SK-N-SH treated with all-trans-retinoic acid at 6 μM for 48 hours (cell line): ENCODE results near the gene TMEM11.
"Not testable (repeated sequence)": the region's sequence is repeated elsewhere in the genome, so short reads cannot be mapped to it uniquely, and the experiment has no call there.

Source experiments
- ATAC-seq: fragments of 200-7000 bp; cut with Tn5 transposase; 3 replicates; pipeline ENCODE4 v1.9.1; 2020; ENCODE audit warnings: mild to moderate bottlenecking, moderate library complexity
- BACH2 ChIP-seq: fragments of 250-450 bp; sonication (Bioruptor Pico); IDR thresholded peaks from 2 replicates; pipeline ENCODE4 v1.9.0; 2021; ENCODE audit warnings: mild to moderate bottlenecking, borderline replicate concordance
- GLIS3 ChIP-seq: fragments of 250-450 bp; sonication (Bioruptor Pico); IDR thresholded peaks from 2 replicates; pipeline ENCODE4 v1.5.0; 2020; ENCODE audit warnings: mild to moderate bottlenecking, moderate library complexity
- ISL1 ChIP-seq: fragments of 250-450 bp; sonication (Bioruptor Pico); IDR thresholded peaks from 2 replicates; pipeline ENCODE4 v2.1.2; 2022; ENCODE audit warnings: mild to moderate bottlenecking, moderate library complexity
- OSR1 ChIP-seq: fragments of 250-450 bp; sonication (Bioruptor Pico); IDR thresholded peaks from 2 replicates; pipeline ENCODE4 v1.8.0; 2022; ENCODE audit warnings: moderate library complexity, mild to moderate bottlenecking, inconsistent platforms
- PATZ1 ChIP-seq: fragments of 250-450 bp; sonication (Bioruptor Pico); IDR thresholded peaks from 2 replicates; pipeline ENCODE4 v1.8.0; 2020; ENCODE audit warnings: mild to moderate bottlenecking, moderate library complexity, borderline replicate concordance
- RARB ChIP-seq: fragments of 250-450 bp; sonication (Bioruptor Pico); IDR thresholded peaks from 2 replicates; pipeline ENCODE4 v1.8.0; 2021; ENCODE audit warnings: mild to moderate bottlenecking, moderate library complexity
- TOX ChIP-seq: fragments of 250-450 bp; sonication (Bioruptor Pico); IDR thresholded peaks from 2 replicates; pipeline ENCODE4 v1.8.0; 2021; ENCODE audit warnings: mild to moderate bottlenecking, moderate library complexity, borderline replicate concordance
- TSHZ2 ChIP-seq: fragments of 250-450 bp; sonication (Bioruptor Pico); IDR thresholded peaks from 2 replicates; pipeline ENCODE4 v1.5.0; 2020; ENCODE audit warnings: mild to moderate bottlenecking, moderate library complexity
- ZC3H10 ChIP-seq: fragments of 250-450 bp; sonication (Bioruptor Pico); IDR thresholded peaks from 2 replicates; pipeline ENCODE4 v1.5.1; 2021; ENCODE audit warnings: mild to moderate bottlenecking, moderate library complexity
- ZFP3 ChIP-seq: fragments of 250-450 bp; sonication (Bioruptor Pico); IDR thresholded peaks from 2 replicates; pipeline ENCODE4 v1.5.0; 2020; ENCODE audit warnings: mild to moderate bottlenecking, moderate library complexity
- ZFP30 ChIP-seq: fragments of 450-650 bp; formaldehyde crosslinking; IDR thresholded peaks from 2 replicates; pipeline ENCODE4 v1.5.0; 2022; ENCODE audit warnings: mild to moderate bottlenecking, moderate library complexity
- ZNF565 ChIP-seq: fragments of 450-650 bp; formaldehyde crosslinking; conservative IDR thresholded peaks from 2 replicates; pipeline ENCODE4 v1.5.0; 2020; ENCODE audit warnings: low read depth, mild to moderate bottlenecking, moderate library complexity
- ZNF70 ChIP-seq: fragments of 450-650 bp; formaldehyde crosslinking; IDR thresholded peaks from 2 replicates; pipeline ENCODE4 v1.5.0; 2020; ENCODE audit warnings: mild to moderate bottlenecking, moderate library complexity
- TF ChIP-seq, protein P1 (sequence below): fragments of 250-450 bp; sonication (Bioruptor Pico); IDR thresholded peaks from 2 replicates; pipeline ENCODE4 v1.5.1; 2020; ENCODE audit warnings: low read depth, mild to moderate bottlenecking, moderate library complexity
- TF ChIP-seq, protein P2 (sequence below): fragments of 250-450 bp; sonication (Bioruptor Pico); IDR thresholded peaks from 2 replicates; pipeline ENCODE4 v1.5.1; 2021; ENCODE audit warnings: mild to moderate bottlenecking, moderate library complexity

The TMEM11 gene

GRCh38 chr17:21228111-21228510 lies 14.2 kb upstream of the TMEM11 start:
- TF ChIP-seq, protein P1, sequence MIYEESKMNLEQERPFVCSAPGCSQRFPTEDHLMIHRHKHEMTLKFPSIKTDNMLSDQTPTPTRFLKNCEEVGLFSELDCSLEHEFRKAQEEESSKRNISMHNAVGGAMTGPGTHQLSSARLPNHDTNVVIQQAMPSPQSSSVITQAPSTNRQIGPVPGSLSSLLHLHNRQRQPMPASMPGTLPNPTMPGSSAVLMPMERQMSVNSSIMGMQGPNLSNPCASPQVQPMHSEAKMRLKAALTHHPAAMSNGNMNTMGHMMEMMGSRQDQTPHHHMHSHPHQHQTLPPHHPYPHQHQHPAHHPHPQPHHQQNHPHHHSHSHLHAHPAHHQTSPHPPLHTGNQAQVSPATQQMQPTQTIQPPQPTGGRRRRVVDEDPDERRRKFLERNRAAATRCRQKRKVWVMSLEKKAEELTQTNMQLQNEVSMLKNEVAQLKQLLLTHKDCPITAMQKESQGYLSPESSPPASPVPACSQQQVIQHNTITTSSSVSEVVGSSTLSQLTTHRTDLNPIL (CRISPR knock-in tag), result no peak
- TF ChIP-seq ISL1 (CRISPR knock-in tag), result no peak
- ATAC-seq, result no peak

- ATAC-seq, result not testable (repeated sequence)
Observed at GRCh38 chr17:21227277-21227676, 13.3 kb upstream of the TMEM11 start.

DNA sequence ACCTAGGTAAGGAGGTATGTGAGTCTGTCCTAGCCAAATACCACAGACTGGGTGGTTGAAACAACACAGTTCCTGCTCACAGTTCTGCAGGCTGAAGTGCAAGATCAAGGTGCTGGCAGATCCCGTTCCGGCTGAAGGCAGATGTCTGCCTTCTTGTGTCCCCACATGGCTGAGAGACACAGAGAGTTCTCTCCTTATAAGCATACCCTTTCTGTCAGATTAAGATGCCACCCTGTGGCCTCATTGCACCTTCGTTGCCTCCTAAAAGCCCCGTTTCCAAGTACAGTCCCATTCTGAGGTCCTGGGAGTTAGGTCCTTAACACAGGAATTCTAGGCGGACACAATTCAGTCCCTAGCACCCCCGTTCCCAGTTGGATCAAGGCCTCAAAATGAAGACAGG lies 9.1 kb upstream of the TMEM11 start:
- TF ChIP-seq, protein P2, sequence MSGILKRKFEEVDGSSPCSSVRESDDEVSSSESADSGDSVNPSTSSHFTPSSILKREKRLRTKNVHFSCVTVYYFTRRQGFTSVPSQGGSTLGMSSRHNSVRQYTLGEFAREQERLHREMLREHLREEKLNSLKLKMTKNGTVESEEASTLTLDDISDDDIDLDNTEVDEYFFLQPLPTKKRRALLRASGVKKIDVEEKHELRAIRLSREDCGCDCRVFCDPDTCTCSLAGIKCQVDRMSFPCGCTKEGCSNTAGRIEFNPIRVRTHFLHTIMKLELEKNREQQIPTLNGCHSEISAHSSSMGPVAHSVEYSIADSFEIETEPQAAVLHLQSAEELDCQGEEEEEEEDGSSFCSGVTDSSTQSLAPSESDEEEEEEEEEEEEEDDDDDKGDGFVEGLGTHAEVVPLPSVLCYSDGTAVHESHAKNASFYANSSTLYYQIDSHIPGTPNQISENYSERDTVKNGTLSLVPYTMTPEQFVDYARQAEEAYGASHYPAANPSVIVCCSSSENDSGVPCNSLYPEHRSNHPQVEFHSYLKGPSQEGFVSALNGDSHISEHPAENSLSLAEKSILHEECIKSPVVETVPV (CRISPR knock-in tag), result no peak
- no peak for TF ChIP-seq GLIS3 (CRISPR knock-in tag)
- ATAC-seq, result no peak

DNA sequence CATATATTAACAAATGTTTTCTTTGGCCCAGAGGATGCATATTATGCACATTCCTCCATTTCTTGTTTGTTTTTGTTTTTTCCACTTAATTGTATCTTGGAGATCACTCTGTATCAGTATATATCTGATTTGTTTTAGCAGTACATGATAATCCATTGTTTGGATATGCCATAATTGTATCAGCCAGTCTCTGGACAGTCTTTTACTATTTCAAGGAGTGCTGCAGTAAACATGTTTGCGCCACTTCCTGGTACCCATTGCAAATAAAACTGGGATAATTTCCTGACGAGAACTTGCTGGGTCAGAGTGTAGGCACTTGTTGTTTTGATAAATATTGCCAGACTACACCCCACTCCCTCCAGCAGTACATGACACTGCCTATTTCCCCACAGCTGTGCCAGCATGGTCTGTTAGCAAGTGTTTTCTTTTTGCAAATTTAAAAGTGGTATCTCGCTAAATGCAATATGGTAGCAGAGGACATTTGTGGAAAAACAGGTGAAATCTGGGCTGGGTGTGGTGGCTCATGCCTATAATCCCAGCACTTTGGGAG lies 4.9 kb upstream of the TMEM11 start:
- TF ChIP-seq TSHZ2 (CRISPR knock-in tag) (no peak), TOX (CRISPR knock-in tag) (no peak), ISL1 (CRISPR knock-in tag) (no peak), ZFP30 (no peak)
- TF ChIP-seq, protein P2 (CRISPR knock-in tag), result no peak
- ATAC-seq, result no peak

DNA sequence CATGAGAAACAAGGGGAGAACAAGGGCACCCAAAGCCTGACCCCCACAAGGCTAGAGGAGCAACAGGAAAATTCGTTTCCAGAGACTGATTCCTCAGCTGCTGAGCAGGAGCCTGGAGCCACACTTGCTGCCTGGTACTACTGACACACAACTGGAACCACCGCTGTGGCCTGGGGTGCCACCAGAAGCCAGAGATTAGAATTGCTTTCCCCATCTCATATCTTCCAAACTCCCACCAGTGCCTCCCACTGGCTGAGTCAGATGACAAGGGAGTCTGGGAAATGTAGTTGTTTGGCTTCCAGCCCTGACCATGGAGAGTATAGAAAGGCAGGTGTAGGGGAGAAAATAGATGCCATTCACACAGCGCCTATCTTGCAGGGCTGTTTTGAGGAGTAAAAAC lies 4.1 kb upstream of the TMEM11 start:
- TF ChIP-seq ZFP3 (CRISPR knock-in tag) (no peak), TSHZ2 (CRISPR knock-in tag) (no peak), ZC3H10 (CRISPR knock-in tag) (no peak)
- ATAC-seq, result no peak

- no peak for ATAC-seq
- TF ChIP-seq PATZ1 (CRISPR knock-in tag) (no peak), RARB (CRISPR knock-in tag) (no peak), ZFP3 (CRISPR knock-in tag) (no peak), OSR1 (CRISPR knock-in tag) (no peak), ZC3H10 (CRISPR knock-in tag) (no peak), ZFP30 (no peak), ZNF70 (no peak), ZNF565 (CRISPR knock-in tag) (no peak), BACH2 (no peak)
- TF ChIP-seq, protein P2 (CRISPR knock-in tag), result no peak
Observed at GRCh38 chr17:21217346-21217745, 3.4 kb upstream of the TMEM11 start.
